Endothelial cell of umbilical vein (primary cell): ENCODE data around the gene OR9A2. TPM values are rescaled to one million over a fixed set of nuclear protein-coding genes. Genes with fewer than 3 reads are reported as not detected.

Source experiments
- BruUV-seq: library from RNA; stranded (reverse); fragments of 400-500 nt; replicated peaks from 2 replicates; lab custom pipeline; 2021; lab: Mats Ljungman, UMichigan
- CTCF ChIA-PET: fragments of 300-600, 350-600 bp; sonication (Branson Sonifier 250); formaldehyde crosslinking; loops from one replicate; lab custom pipeline; 2021; ENCODE audit warnings: antibody characterized with exemption, inconsistent platforms; lab: Charles Lee
- POLR2A ChIA-PET: fragments of 300-600, 350-600 bp; sonication (Branson Sonifier 250); formaldehyde crosslinking; loops from one replicate; lab custom pipeline; 2021; ENCODE audit warnings: antibody characterized with exemption, inconsistent platforms; lab: Charles Lee
- DNase-seq: peaks from one replicate; pipeline ENCODE4 v3.0.0-alpha.2; 2011; ENCODE audit warnings: low read depth, low spot score
- FAIRE-seq: peaks from 2 replicates; lab custom pipeline; 2011; peaks lifted over from hg19 to GRCh38; lab: Jason Lieb, UNC
- H2AFZ ChIP-seq: 2 replicates; pipeline ENCODE4 v1.6.0; 2012; ENCODE audit warnings: low read depth, low read length, control low read depth, inconsistent platforms
- H3K27ac ChIP-seq: 2 replicates; pipeline ENCODE4 v1.5.1; 2011; ENCODE audit warnings: low read depth, mild to moderate bottlenecking, control low read depth, low read length, moderate library complexity; ENCODE audit not compliant: insufficient read depth
- H3K27me3 ChIP-seq, 2 experiments: 2 replicates each; pipeline versions ENCODE4 v1.6.0 to v1.6.1; 2011; ENCODE audit warnings: low read length in 2 of 2, mixed read lengths in 1 of 2; ENCODE audit not compliant: control insufficient read depth in 2 of 2, insufficient read depth in 2 of 2
- H3K36me3 ChIP-seq, 2 experiments: 2 replicates in 1 of 2; 3 replicates in 1 of 2; pipeline ENCODE4 v1.5.1; 2011; ENCODE audit warnings: low read length in 2 of 2, mild to moderate bottlenecking in 1 of 2, moderate library complexity in 1 of 2; ENCODE audit not compliant: control insufficient read depth in 2 of 2, insufficient read depth in 2 of 2; ENCODE audit errors: extremely low read depth in 1 of 2
- H3K4me1 ChIP-seq: 3 replicates; pipeline ENCODE4 v1.5.1; 2011; ENCODE audit warnings: mild to moderate bottlenecking, low read length; ENCODE audit not compliant: control insufficient read depth, insufficient read depth; ENCODE audit errors: extremely low read depth
- H3K4me2 ChIP-seq: 2 replicates; pipeline ENCODE4 v1.6.1; 2011; ENCODE audit warnings: low read length, control low read depth, mixed read lengths; ENCODE audit not compliant: insufficient read depth
- H3K4me3 ChIP-seq, 3 experiments: fragments of 200-600 bp in 1 of 3; sonication (generic), shearing (Covaris generic) in 1 of 3; replicated peaks in 1 of 3; 2 replicates each; pipeline ENCODE4 v1.5.1; 2011 to 2016; ENCODE audit warnings: control low read depth in 3 of 3, low read length in 3 of 3, mild to moderate bottlenecking in 2 of 3, inconsistent platforms in 1 of 3, low read depth in 1 of 3, moderate library complexity in 1 of 3; ENCODE audit not compliant: insufficient read depth in 1 of 3
- H3K79me2 ChIP-seq: 2 replicates; pipeline ENCODE4 v1.6.0; 2012; ENCODE audit warnings: low read length, inconsistent platforms; ENCODE audit not compliant: control insufficient read depth, insufficient read depth
- H3K9ac ChIP-seq: replicated peaks from 2 replicates; pipeline ENCODE3; 2011; ENCODE audit warnings: low read length, control low read depth; ENCODE audit not compliant: insufficient read depth; ENCODE audit errors: extremely low read depth
- H3K9me1 ChIP-seq: replicated peaks from 3 replicates; pipeline ENCODE4 v1.6.0; 2011; ENCODE audit warnings: mild to moderate bottlenecking, low read length; ENCODE audit not compliant: control insufficient read depth, insufficient read depth; ENCODE audit errors: extremely low read depth
- H3K9me3 ChIP-seq: replicated peaks from 2 replicates; pipeline ENCODE4 v1.5.1; 2012; ENCODE audit warnings: low read length, inconsistent platforms; ENCODE audit not compliant: control insufficient read depth, insufficient read depth
- H4K20me1 ChIP-seq: replicated peaks from 2 replicates; pipeline ENCODE3; 2011; ENCODE audit warnings: mild to moderate bottlenecking, low read length; ENCODE audit not compliant: control insufficient read depth, insufficient read depth; ENCODE audit errors: extremely low read depth
- CTCF ChIP-seq, 2 donors: IDR thresholded peaks; 1 replicate in 1 of 2; 2 replicates in 1 of 2; pipeline ENCODE4 v1.5.1; 2011; ENCODE audit warnings: low read length in 2 of 2, mild to moderate bottlenecking in 2 of 2, moderate library complexity in 2 of 2, control low read depth in 1 of 2, inconsistent platforms in 1 of 2, low read depth in 1 of 2; ENCODE audit not compliant: insufficient read depth in 1 of 2; ENCODE audit errors: extremely low read depth in 1 of 2
- EZH2 ChIP-seq: IDR thresholded peaks from 2 replicates; pipeline ENCODE4 v1.6.1; 2012; ENCODE audit warnings: borderline replicate concordance, low read depth, mild to moderate bottlenecking, moderate library complexity, low read length, inconsistent platforms; ENCODE audit not compliant: severe bottlenecking
- JUN ChIP-seq: IDR thresholded peaks from 2 replicates; pipeline ENCODE4 v1.6.1; 2011; ENCODE audit warnings: borderline replicate concordance, low read depth; ENCODE audit not compliant: insufficient read length, insufficient read depth
- POLR2AphosphoS5 ChIP-seq: IDR thresholded peaks from 2 replicates; pipeline ENCODE4 v1.6.1; 2012; ENCODE audit warnings: low read depth, mild to moderate bottlenecking, control low read depth, low read length, moderate library complexity; ENCODE audit not compliant: insufficient read depth
- dilution Hi-C: fragments of 300-500 bp; cut with MboI; formaldehyde crosslinking; loops from one replicate; pipeline ENCODE4 v1.15.0; 2019; ENCODE audit warnings: low sequenced_read_pairs; ENCODE audit not compliant: extremely low pct_ligation_motif_present
- intact Hi-C: fragments of 100-400 bp; cut with micrococcal nuclease; formaldehyde crosslinking; loops from one replicate; pipeline ENCODE4 v1.10.0; 2022
- polyA plus RNA-seq, 4 experiments: library from polyadenylated mRNA; depleted of rRNA in 3 of 4; stranded (reverse) in 3 of 4; unstranded in 1 of 4; fragments of >200 nt; gene quantifications; 2 replicates each; pipeline versions ENCODE4 v1.2.1 to v1.2.3, GENCODE V29; 2011 to 2012; ENCODE audit warnings: missing spikeins in 1 of 4
- total RNA-seq: library from RNA; stranded (reverse); gene quantifications from 2 replicates; pipeline ENCODE4 v1.2.3, GENCODE V29; 2021

Gene OR9A2
- total and polyA plus RNA-seq, 2 donors (not counting 3 experiments of a cell fraction or from before 2014, with no cell fraction given) = not detected

- FAIRE-seq = peak; percentile 83
- CTCF ChIA-PET = interaction anchor here (0.7 to 26.4 kb wide), 33 partner anchors 11 to 544 kb away, joined by 3 to 967 read pairs (median 5); partner anchors contain the start of genes EPHB6 and TAS2R40
These were observed 23.4 kb downstream of the OR9A2 start for GRCh38 chr7:143003393-143004051.

More at GRCh38 chr7:143003393-143004051, 23.4 kb downstream of the OR9A2 start:
- Histone ChIP-seq H3K9me1 (no peaks in the 10 kb centered on the region), H2AFZ (peak overlapping the region; percentile 96), H3K79me2 (no peaks in the 10 kb centered on the region), H3K9ac (no peak overlapping the region), H3K4me3 (peak overlapping the region in 1 of 3 experiments; percentile 24), H3K4me2 (peak overlapping the region; percentile 71), H3K27ac (no peak overlapping the region), H3K9me3 (no peaks in the 10 kb centered on the region), H3K27me3 (peaks cover 15 to 18% of the 10 kb centered on the region in 2 experiments), H3K4me1 (peaks cover 3% of the 10 kb centered on the region), H4K20me1 (no peaks in the 10 kb centered on the region), H3K36me3 (no peaks in the 10 kb centered on the region)
- no peak for TF ChIP-seq EZH2
- peak; percentile 64 to 65 for TF ChIP-seq CTCF (IDR thresholded peaks at IDR 0.05; ENCODE audit: extremely low read depth in 1 of 2, insufficient read depth in 1 of 2, low read depth in 1 of 2, low read length in 2 of 2)
- TF ChIP-seq JUN = no peak
- no peak for TF ChIP-seq POLR2AphosphoS5
- intact Hi-C loops = loop anchor here (1.0 kb wide), 6 partner anchors 94 to 468 kb away; no protein-coding TSS in a partner anchor
- dilution Hi-C loops = loop anchor here (25.0 kb wide), 1 partner anchor 209 kb away; the partner anchor contains the start of gene TAS2R40
- peak; percentile 62 for DNase-seq
- BruUV-seq = no TSS peak
- POLR2A ChIA-PET = no interaction called here
